Islet precursor cell (in vitro differentiated cells): ENCODE data around the gene DDRGK1.
A peak's percentile ranks its signal among the peaks of the same experiment; 100 is the strongest.
"Not testable (repeated sequence)": the region's sequence is repeated elsewhere in the genome, so short reads cannot be mapped to it uniquely, and the experiment has no call there.

Experiments used
- DNase-seq: peaks from one replicate; pipeline ENCODE4 v3.0.0-alpha.2; 2018

The DDRGK1 gene

DNA sequence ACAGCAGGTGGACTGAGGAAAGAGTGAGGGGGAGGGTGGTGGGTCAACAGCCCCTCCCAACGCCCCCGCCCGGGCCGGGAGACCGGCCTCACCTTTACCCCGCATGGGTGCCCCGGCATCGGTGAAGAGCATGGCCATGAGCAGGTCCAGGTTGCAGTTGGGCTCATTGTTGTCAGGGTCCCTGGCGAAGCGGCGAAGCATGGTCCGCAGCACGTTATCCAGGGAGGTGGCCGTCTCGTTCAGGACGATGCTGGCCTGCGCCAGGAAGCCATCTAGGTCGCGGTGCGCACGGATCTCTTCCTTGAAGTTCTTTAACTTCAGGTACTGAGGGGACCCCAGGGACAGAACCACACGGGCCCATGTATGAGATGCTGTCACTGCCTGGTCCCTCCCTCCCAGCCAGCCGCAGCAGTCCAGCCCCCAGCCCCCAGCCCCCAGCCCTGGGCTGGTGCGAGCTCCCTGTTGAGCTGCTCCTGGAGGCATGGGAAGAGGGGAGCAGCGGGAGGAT, 29.6 kb upstream of the DDRGK1 start:
- no peak for DNase-seq

- no peak for DNase-seq
These were observed 28.9 kb upstream of the DDRGK1 start for GRCh38 chr20:3233131-3233990.

- DNase-seq: no peak
These were observed 27.6 kb upstream of the DDRGK1 start for GRCh38 chr20:3231889-3232588.

DNA sequence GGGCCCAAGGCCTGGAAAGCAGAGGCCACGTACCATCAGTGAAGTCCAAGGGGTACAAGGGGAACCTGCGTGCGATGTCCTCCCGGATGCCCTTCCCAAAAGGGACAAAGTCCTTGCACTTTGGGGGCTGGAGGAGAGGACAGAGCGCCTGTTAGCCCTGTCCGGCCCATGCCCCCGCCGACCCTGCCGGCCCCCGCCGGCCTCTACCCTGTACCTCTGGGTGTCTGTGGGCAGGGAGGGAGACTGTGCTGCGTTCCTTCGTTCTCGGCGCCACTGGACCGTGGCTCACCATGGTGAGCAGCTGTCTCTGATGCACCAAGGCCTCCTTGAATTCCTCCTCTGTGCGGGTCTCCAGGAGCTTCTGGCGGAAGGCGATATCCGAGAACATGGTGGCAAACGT, 26.6 kb upstream of the DDRGK1 start:
- no peak for DNase-seq

DNA sequence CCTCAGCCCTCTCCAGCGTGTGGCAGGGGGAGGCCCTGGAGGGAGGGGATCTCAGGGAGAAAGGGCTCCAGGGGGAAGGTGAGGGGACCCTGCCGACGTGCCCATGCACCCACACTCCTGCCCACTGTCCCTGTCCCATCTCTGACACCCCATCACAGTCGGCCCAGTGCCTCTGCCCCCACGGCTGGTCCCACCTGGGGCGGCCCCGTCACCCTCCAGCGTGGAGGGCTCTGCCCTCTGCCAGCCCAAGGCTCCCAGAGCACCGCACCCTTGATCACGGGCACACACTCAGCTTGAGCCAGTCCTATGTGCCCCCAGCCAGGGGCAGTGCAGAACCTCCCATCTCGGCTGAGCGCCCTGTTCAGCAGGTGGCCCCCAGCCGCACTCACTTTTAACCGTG, 25.3 kb upstream of the DDRGK1 start:
- DNase-seq: peak; percentile 43

- DNase-seq: peak; percentile 46
These were observed 24.7 kb upstream of the DDRGK1 start for GRCh38 chr20:3229158-3229557.

DNA sequence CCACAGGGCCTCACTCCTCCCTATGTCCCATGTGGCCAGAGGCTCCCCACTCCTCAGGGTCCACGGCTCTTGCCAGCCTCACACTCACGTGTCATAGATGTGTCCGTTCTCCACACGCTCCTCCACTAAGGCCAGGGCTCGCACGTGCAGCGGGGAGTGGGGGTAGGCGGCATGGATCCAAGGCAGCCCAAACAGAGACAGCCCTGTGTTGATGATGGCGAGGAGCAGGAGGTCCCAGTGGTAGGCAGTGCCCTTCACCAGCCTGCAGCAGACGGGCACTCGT, 24.2 kb upstream of the DDRGK1 start:
- DNase-seq: peak; percentile 38

DNA sequence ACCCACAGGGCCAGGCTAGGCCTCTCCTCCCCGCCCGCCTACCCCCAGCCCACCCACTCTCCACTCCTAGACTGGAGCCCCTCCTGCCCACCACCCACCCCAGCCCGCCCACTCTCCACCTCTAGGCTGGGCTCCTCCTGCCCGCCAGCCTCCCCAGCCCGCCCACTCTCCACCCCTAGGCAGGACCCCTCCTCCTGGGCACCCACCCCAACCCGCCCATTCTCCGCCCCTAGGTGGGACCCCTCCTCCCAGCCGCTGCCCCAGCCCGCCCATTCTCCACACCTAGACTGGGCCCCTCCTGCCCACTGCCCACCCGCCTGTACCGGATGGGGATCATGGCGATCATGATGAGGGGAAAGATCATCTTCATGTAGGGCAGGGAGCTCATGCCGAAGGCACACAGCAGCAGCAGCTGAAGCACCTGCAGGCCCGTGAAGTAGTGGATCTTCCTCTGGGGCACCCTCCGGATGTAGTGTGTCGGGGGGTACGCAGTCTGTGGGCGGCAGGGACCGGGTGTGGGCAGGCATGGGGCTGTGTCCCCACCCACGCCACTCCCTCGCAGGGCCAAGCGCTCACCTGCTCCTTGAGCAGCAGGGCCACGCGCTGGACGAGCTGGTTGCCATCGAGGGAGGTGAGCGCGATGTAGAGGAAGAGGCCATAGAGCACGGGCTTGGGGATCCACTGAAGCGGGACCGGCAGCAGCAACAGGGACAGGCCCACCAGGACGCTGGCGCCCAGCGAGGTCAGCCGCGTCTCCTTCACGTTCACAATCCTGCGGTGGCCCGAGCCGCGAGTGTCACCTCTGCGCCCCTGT, 23.7 kb upstream of the DDRGK1 start:
- DNase-seq: peak; percentile 45

DNA sequence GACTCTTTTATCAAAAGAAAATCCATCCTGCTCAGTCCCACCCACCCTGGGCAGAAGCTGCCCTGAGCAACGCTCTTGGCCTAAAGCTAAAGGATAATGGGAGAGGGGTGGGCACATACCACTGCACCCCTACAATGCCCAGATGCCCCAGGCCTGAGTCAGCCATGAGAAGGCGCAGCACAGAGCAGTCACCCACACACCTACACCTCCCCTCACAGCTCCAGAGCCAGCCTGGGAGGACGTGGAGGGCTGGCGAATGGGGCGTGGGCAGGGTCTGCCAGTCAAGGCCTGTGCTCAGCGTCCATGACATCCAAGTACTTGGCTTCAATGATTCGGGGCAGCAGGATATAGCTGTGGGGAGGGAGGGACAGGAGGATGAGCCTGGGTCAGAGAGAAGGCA, 23.0 kb upstream of the DDRGK1 start:
- peak; percentile 43 for DNase-seq

GRCh38 chr20:3226864-3227263, 22.4 kb upstream of the DDRGK1 start:
- no peak for DNase-seq

- no peak for DNase-seq
These were observed 21.6 kb upstream of the DDRGK1 start for GRCh38 chr20:3226093-3226492.

DNA sequence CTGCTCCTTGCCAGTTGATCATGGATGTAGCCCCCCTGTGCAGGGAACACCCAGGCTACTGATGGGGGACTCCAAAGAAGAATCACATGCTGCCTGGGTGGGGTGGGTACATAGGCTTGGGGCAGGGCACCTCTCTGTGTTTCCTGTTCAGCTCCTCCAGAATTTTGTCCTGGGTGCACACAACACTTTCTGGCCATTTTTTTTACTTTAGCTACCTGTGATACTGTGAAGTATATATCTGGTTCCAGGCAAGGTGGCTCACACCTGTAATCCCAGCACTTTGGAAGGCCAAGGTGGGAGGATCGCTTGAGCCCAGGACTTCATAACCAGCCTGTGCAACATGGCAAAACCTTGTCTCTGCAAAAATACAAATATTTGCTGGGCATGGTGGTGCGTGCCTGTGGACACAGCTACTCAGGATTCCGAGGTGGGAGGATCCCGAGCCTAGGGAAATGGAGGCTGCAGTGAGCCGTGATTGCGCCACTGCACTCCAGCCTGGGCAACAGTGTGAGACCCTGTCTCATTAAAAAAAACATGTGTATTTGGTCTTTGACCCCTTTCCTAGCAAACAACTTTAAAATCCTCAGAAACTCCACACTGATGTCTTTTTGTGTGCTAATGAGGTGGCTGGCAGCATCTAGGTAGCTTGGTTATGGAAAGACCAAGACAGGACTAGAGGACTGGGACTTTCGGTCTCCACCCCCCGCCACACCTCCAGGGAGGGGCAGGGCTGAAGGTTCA, 20.4 kb upstream of the DDRGK1 start:
- DNase-seq: no peak

DNA sequence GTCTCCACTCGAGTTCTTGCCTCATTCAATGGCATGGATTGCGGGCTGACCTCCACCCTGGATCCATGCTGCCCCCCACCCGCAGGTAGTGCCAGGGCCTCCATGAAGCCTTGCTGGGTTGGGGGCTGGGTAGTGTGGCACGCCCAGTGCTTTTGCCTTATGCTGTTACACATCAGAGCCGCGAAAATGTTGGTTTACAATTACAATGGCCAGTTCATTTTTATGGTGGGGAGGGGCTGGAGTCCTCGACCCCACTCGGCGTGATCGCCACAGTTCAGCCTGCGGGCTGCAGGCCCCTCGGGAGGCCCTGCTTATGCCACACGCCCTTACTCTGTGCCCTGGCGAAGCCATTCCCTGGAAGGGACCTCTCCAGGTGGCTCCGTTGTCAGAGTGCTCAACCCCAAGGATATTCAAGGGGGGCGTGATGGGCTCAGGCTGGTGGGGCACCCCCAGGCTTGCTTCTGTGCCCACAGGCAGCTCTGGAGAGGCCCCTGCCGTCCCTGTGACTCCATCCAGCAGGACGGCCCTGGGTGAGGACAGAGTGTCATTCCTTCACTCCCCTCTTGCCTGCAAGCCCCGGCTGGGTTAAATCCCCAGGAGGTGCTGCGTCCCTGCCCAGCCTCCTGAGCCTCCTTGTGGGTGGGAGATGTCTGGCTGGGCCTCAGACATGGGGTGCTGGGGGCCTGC, 19.7 kb upstream of the DDRGK1 start:
- no peak for DNase-seq

DNA sequence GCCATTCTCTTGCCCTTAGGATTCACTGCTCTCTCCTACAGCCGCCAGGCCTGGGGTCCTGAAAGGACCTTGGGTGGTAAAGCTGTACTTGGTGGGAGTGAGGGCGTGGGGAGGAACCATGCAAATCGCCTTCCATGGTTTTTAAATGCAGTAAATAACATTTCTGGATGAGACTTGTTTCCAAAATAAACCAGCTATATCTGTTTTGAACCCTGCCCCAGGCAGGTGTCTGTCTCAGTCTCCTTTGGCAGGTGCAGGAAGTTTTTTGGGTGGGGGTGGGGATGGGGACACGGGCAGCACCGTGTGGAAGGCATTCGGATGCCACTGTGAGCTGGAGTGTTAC, 19.1 kb upstream of the DDRGK1 start:
- DNase-seq: no peak

GRCh38 chr20:3222635-3223600, 18.4 kb upstream of the DDRGK1 start:
- DNase-seq: no peak

DNA sequence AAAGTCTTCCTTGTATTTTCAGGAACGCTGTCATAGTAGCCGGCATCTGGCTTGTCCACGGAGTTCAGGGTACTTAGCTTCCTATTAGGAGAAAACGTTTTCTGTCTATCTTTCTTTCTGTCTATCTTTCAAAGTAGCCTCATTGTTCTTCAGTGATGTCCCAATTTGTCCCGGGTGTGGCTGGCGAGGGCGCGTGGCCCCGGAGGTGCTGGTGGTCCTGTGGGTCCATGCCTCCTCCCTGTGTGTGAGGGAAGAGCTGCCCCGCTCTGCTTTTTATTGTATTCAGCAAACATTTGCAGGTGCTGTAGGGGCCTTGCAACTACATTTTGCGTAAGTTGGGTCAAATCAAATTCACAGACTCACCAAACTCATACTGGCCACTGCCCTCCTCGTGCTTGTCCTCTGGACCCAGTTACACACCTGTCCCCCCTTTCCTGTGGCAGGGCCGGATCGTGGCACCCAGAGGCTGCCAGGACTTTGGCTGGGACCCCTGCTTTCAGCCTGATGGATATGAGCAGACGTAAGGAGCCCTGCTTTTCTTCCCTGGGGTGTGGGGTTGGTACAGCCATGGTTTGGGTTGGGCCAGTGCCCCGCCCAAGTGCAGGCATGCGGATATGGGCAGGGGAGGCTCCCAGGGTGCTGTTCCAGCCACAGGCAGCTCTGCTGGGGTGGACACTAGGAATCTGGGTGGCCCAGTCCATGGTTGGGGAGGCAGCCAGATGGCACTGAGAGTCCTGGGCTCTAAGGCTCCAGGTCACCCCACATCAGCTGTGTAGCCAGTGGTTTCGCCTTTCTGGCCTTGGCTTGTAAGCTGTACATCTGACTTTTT, 17.1 kb upstream of the DDRGK1 start:
- peak; percentile 44 for DNase-seq

DNA sequence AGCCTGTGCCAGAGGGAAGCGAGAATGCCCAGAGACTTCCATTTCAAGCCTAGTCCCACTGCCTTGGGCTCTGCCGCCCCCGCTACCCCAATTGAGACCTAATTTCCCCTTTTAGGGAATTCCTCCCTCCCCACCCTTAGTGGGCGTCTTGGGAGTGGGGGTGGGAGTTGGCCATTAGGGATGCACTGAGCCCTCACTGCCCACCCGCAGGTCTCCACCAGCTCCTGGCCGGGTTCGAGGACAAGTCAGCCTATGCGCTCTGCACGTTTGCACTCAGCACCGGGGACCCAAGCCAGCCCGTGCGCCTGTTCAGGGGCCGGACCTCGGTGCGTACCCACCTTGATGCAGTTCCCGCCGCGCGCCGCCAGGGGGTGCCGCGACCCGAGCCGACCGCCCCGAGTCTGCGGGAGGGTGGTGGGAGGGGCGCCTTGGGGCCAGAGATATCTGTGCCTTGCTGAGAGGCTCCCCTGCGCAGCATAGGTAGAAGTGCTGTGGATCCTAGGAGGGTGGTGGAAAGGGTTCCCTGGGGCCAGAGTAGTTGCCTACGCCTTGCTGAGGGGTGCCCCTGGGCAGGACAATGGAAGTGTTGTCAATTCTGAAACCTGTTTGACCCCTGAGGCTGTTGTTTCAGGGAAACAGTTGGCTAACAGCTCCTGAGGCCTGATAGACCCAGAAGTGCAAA, 14.0 kb upstream of the DDRGK1 start:
- peak; percentile 83 for DNase-seq

GRCh38 chr20:3215359-3215917, 11.0 kb upstream of the DDRGK1 start:
- DNase-seq: not testable (repeated sequence)

DNA sequence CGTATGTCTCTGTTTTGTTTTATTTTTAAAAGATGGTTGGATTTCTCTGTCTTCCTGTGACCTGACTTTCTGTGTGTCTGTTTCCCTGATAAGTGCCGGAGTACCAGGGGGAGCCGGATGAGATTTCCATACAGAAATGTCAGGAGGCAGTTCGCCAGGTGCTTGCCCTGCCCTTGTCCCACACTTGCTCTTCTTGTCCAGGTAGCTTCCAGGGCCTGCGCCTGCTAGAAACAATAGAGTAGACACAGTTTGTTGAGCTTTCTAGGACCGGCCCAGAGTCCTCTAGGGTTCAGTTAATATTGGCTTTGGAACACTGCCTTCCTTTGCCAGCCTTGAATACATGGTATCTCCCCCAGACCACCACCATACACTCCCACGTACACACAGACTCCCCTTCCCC, 8.7 kb upstream of the DDRGK1 start:
- no peak for DNase-seq
